Stimulated activated naive CD8-positive, alpha-beta T cell treated with anti-CD3 and anti-CD28 coated beads, Interleukin-15, amount 100 ng/mL, for 72 hours (primary cell): ENCODE measurements around the gene NUDCD3.

Source experiments
- ATAC-seq: fragments of 150-1000 bp; cut with Tn5 transposase; 2 replicates; pipeline ENCODE4 v1.10.0; 2021; ENCODE audit warnings: mild to moderate bottlenecking, moderate library complexity
- DNase-seq, 2 donors: peaks; one replicate each; pipeline ENCODE4 v3.0.0; 2021 to 2022
- H3K27ac Mint-ChIP-seq, 2 donors: one replicate each; pipeline ENCODE4 v1.8.0; 2022; ENCODE audit warnings: mild to moderate bottlenecking in 2 of 2, mixed read lengths in 2 of 2, moderate library complexity in 2 of 2
- H3K27me3 Mint-ChIP-seq: one replicate; pipeline ENCODE4 v1.8.0; 2022; ENCODE audit warnings: mixed read lengths
- H3K4me1 Mint-ChIP-seq: one replicate; pipeline ENCODE4 v1.8.0; 2022; ENCODE audit warnings: mild to moderate bottlenecking, mixed read lengths
- H3K4me3 Mint-ChIP-seq, 2 donors: one replicate each; pipeline ENCODE4 v1.8.0; 2022; ENCODE audit warnings: mild to moderate bottlenecking in 2 of 2, mixed read lengths in 2 of 2, moderate library complexity in 1 of 2
- H3K9me3 Mint-ChIP-seq, 2 donors: one replicate each; pipeline ENCODE4 v1.8.0; 2022; ENCODE audit warnings: mixed read lengths in 2 of 2

NUDCD3 gene

DNA sequence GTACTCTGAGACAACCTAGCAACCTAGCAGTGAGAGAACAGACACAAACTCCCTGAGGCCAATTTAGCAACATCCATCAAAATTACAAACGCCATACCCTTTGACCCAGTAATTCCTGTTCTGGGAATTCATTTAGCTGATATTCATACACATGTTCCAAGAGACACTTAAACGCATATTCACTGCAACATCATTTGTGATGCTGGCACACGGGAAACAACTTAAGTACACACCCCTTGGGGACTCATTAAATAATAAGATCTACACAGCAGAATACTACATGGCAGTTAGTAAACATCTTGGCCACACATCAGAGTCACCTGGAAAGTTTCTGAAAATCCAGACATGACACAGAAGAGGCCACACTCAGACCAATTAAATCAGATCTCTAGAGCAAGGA is 17.6 kb downstream of the NUDCD3 start:
- no peak for ATAC-seq
- no peak for DNase-seq
- H3K4me1 Mint-ChIP-seq: peaks cover 73% of the 10 kb centered on the region
- no peaks in the 10 kb centered on the region for H3K9me3 Mint-ChIP-seq
- H3K4me3 Mint-ChIP-seq: no peak overlapping the region
- no peak overlapping the region for H3K27ac Mint-ChIP-seq
- H3K27me3 Mint-ChIP-seq: no peaks in the 10 kb centered on the region

DNA sequence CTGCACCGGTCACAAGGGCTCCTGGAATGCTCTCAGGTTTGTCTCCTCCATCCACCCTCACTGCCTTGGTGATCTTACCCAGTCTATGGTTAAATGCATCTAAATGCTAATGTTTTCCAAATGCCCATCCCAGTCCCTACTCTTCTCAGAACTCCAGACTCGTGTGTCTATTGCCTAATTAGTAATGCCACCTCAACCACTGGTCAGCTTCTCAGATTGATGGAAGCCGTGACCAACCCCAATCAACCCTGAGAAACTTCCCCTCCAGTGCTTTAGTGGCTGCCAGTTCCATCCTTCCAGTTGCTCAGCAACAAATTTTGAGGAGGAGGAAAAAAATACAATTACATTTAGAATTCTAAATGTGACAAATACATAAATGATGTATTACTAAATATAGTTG is 18.6 kb downstream of the NUDCD3 start:
- no peak for ATAC-seq
- H3K27me3 Mint-ChIP-seq: no peaks in the 10 kb centered on the region
- no peak for DNase-seq
- H3K27ac Mint-ChIP-seq: no peak overlapping the region
- H3K4me3 Mint-ChIP-seq: no peak overlapping the region
- H3K4me1 Mint-ChIP-seq: peaks cover 74% of the 10 kb centered on the region
- no peaks in the 10 kb centered on the region for H3K9me3 Mint-ChIP-seq

DNA sequence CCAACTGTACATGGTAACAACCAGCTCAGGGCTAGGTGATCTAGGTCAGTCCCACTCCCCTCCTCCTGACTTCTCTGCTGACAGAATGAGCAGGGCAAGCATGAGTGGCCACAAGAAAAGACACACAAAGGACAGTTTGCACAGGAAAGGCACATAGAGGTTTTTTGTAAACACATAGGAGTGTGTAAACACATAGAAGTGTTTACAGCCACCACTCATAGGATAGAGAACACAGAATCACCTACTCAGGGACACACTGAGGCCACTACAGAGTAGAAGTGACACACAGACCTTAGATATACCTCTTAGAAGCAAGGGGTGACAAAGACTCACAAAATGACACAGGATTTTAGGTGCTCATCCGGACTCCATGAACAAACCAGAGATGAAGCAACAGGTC is 19.0 kb downstream of the NUDCD3 start:
- DNase-seq (no peak), ATAC-seq (no peak)
- H3K27me3 Mint-ChIP-seq: no peaks in the 10 kb centered on the region
- no peak overlapping the region for H3K27ac Mint-ChIP-seq
- H3K9me3 Mint-ChIP-seq: no peaks in the 10 kb centered on the region
- H3K4me1 Mint-ChIP-seq: peaks cover 74% of the 10 kb centered on the region
- H3K4me3 Mint-ChIP-seq: no peak overlapping the region

DNA sequence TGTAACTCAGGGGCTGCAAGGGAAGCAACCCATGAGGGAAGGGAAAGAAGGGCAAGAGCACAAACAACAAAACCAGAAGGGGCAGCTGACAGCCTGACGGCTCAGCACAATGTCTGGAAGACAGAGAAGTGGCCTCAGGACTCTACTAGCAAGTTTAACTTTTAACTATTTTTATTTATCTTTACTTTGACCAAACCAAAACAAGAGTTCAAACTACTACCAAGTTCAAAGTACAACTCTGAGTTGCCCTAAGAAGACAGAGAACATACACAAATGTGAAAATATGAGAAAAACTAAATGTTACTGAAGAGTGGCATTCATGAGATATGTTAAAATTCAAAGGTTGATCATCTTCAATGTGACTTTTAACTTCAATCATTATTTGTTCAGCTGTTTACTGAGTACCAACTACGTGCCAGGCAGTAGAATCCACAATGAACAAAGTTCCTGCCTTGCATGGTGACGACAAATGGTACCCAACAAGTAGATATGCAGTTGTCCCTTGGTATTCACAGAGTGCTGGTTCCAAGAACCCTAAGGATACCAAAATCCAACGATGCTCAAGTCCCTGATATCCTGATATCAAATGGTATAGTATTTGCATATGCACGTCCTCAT is 19.7 kb downstream of the NUDCD3 start:
- ATAC-seq: no peak
- no peaks in the 10 kb centered on the region for H3K27me3 Mint-ChIP-seq
- H3K4me3 Mint-ChIP-seq: no peak overlapping the region
- no peak for DNase-seq
- peaks cover 77% of the 10 kb centered on the region for H3K4me1 Mint-ChIP-seq
- H3K27ac Mint-ChIP-seq: no peak overlapping the region
- H3K9me3 Mint-ChIP-seq: no peaks in the 10 kb centered on the region

DNA sequence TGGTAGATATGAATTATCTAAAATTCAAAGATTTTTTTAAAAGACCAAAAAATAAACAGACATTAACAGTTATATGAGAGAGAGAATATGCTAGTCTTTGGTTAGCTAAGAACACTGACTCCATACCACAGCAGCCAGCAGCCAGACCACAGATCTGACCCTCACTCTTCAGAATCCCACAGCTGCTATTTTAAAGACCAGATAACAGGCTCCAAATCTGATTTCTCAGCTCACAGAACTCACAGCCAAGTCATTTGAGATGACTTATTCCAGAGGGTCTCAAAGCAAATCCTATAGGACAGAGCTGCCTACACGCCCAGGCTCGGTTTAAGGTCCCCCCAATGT is 20.4 kb downstream of the NUDCD3 start:
- no peak for ATAC-seq
- Mint-ChIP-seq H3K27ac (no peak overlapping the region), H3K4me1 (peaks cover 77% of the 10 kb centered on the region), H3K9me3 (no peaks in the 10 kb centered on the region), H3K27me3 (no peaks in the 10 kb centered on the region), H3K4me3 (no peak overlapping the region)
- DNase-seq: no peak

DNA sequence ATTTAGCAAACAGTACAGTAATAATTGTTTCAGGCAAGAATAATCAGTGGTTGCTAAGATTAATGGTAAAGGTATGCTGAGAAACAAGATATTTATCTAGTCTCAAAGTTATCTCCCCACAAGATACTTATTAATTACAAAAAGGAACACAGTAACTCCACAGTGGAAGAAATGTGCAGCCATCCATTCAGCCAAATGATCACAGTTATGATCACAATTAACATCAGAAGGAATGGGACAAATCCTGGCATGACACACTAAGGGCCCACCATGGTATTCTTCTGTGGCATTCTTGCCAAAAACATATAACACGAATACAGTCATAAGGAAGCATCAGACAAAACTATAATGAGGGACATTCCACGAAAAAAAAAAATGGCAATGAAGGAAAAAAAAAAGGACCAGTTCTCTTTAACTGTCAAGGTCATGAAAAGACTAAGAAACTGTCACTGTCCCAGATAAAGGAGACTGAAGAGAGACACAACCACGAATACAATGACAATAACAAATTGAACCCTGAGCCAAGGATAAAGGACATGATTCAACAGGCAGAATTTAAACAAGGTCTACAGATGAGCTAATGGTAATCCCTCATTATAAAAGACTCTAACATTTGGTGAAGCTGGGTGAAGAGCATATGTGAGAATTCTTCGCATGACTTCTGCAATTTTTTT is 20.9 kb downstream of the NUDCD3 start:
- Mint-ChIP-seq H3K27ac (peak overlapping the region in 1 of 2 donors; percentile 47), H3K27me3 (no peaks in the 10 kb centered on the region), H3K4me3 (no peak overlapping the region), H3K4me1 (peaks cover 78% of the 10 kb centered on the region), H3K9me3 (no peaks in the 10 kb centered on the region)
- no peak for ATAC-seq
- no peak for DNase-seq

DNA sequence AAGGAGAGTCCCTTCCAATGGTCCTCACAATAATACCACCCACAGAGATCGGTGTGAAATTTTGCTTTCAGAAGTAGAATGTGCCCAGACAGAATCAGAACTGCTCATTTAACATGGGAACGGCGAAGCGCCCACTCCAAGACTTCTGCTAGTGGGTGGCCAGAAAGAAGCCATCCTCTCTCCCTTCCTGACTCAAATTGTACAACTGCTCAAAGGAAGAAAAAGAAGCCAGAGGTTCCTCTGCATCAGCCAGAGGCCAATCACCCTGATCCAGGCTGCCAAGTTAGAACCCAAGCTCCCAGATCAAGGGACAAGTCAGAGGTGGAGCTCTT is 23.3 kb downstream of the NUDCD3 start:
- H3K4me1 Mint-ChIP-seq: peaks cover 83% of the 10 kb centered on the region
- DNase-seq (no peak), ATAC-seq (no peak)
- H3K27me3 Mint-ChIP-seq: no peaks in the 10 kb centered on the region
- H3K4me3 Mint-ChIP-seq: no peak overlapping the region
- no peaks in the 10 kb centered on the region for H3K9me3 Mint-ChIP-seq
- no peak overlapping the region for H3K27ac Mint-ChIP-seq

DNA sequence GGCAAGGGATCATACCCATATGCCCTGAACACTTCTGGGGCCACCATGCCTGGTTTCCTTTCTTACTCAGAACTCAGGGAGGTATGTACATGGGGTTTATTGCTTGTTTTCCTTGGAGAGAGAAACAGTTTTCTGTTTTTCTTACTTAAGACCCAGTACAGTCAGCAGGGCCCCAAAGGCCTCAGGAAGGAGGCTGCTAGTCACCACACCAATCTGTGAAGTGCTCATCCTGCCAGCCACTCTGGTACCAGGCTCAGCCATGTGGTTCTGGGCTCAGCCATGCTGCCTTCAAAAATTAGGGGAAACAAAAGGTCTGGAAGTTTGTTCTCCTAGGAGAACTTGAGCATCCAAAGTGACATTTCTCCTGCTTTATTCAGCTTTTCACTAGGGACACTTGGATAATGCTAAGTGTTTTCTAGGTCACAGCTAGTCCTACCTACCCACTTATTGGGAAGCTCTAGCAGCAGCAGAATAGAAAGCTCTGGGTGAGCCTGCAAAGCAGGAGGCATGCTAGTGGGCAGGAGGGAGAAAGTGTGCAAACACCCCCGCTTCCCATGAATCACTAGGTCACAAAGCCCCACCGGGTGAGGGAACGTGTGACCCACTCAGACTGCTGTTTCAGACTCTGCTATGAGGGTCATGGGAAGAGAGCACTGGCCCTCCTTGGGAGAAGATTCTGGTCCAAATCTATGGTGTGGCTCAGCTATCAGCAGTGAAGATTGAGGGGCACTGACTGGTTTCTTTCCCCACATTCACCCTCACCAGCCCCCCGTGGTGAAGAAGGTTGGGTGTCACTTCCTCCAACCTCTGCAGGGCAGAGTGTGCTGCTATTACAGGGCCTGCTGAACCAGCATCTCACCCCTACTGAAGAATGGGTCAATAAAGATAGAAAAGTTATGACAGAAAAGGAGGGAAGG is 23.9 kb downstream of the NUDCD3 start:
- no peaks in the 10 kb centered on the region for H3K27me3 Mint-ChIP-seq
- DNase-seq: no peak
- peaks cover 84% of the 10 kb centered on the region for H3K4me1 Mint-ChIP-seq
- H3K9me3 Mint-ChIP-seq: no peaks in the 10 kb centered on the region
- peak overlapping the region in 1 of 2 donors; percentile 39 for H3K4me3 Mint-ChIP-seq
- ATAC-seq: peak; percentile 41
- H3K27ac Mint-ChIP-seq: no peak overlapping the region

DNA sequence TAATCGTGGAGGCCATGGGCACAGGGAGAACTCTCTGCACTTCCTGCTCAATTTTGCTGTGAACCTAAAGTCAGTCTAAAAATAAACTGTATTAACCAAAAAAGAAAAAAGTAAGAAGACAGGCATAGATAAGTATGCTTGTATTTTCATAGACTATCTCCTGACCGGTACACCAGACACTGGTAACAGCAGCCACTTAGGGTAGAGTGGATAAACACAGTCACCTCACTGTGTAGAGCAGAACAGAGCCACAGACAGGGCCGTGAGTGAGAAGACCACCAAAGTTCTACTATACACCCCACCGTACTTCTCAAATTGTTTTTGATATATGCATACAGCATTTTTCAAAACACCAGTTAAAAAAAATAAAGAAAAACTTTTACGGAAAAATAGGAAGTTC is 25.0 kb downstream of the NUDCD3 start:
- no peaks in the 10 kb centered on the region for H3K9me3 Mint-ChIP-seq
- H3K27ac Mint-ChIP-seq: peak overlapping the region in 1 of 2 donors; percentile 45
- H3K4me3 Mint-ChIP-seq: no peak overlapping the region
- DNase-seq (no peak), ATAC-seq (no peak)
- H3K4me1 Mint-ChIP-seq: peaks cover 90% of the 10 kb centered on the region
- H3K27me3 Mint-ChIP-seq: no peaks in the 10 kb centered on the region

DNA sequence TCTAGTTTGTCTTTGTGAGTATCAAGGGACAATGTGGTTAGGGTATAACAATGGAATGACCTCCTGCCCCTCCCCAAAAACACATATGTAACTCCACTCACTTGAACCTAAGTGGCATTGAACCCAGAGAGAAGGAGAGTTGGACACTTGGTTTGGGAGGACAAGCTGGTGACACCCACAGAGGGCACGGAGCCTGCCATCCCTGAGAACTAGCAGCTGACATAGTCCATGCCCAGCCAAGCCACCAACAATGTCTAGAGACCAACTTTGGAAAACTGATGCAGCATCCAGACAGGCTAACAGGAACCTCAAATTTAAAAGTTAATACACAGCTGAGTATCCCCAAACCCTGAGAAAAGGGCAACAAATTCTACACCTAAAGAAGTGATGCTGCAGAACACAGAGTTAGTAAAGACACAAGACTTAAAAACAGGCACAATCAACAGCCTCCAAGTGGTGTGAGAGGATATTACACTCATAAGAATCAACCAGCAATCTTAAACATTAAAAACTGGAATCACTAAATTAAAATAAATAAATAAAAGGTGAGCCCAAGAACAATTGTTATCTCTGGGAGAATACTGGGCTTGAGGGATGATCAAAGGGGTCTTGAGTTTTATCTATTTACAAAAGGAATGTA is 27.2 kb downstream of the NUDCD3 start:
- peaks cover 87% of the 10 kb centered on the region for H3K4me1 Mint-ChIP-seq
- ATAC-seq (no peak), DNase-seq (no peak)
- no peak overlapping the region for H3K4me3 Mint-ChIP-seq
- no peak overlapping the region for H3K27ac Mint-ChIP-seq
- no peaks in the 10 kb centered on the region for H3K9me3 Mint-ChIP-seq
- H3K27me3 Mint-ChIP-seq: no peaks in the 10 kb centered on the region

DNA sequence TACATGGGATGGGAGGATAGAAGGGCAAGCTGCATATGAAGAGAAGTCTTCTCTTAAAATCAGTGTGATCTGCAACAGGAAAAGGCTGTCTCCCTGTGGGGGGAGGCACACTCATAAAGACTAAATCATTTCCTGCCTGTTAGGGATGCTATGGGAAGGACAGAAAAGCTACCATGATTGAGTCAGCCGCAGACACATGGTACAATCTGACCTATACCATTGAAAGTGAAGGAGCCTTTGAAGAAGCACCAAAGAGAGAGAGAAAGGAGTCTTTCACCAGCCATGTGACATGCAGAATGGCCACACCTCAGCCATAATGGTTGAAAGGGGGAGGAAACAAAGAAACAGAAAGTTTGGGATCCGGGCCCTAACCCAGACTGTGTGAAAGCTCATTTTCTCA is 29.1 kb downstream of the NUDCD3 start:
- Mint-ChIP-seq H3K27me3 (no peaks in the 10 kb centered on the region), H3K9me3 (no peaks in the 10 kb centered on the region), H3K4me1 (peaks cover 82% of the 10 kb centered on the region), H3K27ac (peak overlapping the region; percentile 79 to 94), H3K4me3 (peak overlapping the region; percentile 73 to 85)
- DNase-seq (peak; percentile 30 to 65), ATAC-seq (peak; percentile 89)

DNA sequence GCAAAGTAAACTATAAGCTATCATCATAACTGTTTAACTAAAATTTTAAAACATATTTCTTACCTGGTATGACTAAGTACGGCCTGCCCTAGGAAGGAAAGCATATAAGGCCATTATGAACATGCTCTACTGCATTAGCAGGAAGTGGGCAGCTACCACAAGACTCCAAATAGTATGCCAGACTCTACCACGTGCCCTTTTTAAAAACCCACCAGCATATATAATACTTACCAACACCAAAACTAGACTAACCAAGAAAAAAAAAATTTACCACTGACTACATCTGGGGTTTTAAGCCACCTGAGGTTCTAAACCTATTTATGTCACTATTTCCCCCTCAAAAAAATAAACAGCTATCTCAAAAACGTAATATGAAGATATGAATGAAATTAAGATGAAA is 30.1 kb downstream of the NUDCD3 start:
- ATAC-seq (peak; percentile 96), DNase-seq (peak; percentile 61 to 77)
- H3K9me3 Mint-ChIP-seq: no peaks in the 10 kb centered on the region
- peak overlapping the region; percentile 62 to 67 for H3K4me3 Mint-ChIP-seq
- no peaks in the 10 kb centered on the region for H3K27me3 Mint-ChIP-seq
- peaks cover 82% of the 10 kb centered on the region for H3K4me1 Mint-ChIP-seq
- peak overlapping the region; percentile 43 to 89 for H3K27ac Mint-ChIP-seq

DNA sequence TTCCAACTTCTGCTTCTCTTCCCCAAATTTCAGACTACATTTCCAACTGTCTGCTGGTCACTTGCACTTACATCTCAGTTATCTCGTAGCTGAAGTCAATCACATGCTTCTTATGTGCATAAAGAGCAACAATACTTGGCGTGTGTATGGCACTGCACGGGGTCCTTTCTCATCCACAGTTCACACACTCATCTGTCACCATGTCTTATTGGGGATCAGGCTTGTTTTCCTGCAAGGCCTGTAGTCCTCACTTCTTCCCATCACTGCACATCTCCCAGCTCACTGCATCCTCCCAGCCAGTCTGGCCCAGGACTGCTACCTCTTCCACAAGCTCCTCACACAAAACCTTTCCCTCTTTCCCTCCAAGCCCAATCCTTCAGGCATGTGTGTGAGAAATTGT is 35.3 kb downstream of the NUDCD3 start:
- ATAC-seq (no peak), DNase-seq (no peak)
- Mint-ChIP-seq H3K4me3 (peak overlapping the region; percentile 10 to 44), H3K27ac (no peak overlapping the region), H3K4me1 (peaks cover 66% of the 10 kb centered on the region), H3K9me3 (no peaks in the 10 kb centered on the region), H3K27me3 (no peaks in the 10 kb centered on the region)

DNA sequence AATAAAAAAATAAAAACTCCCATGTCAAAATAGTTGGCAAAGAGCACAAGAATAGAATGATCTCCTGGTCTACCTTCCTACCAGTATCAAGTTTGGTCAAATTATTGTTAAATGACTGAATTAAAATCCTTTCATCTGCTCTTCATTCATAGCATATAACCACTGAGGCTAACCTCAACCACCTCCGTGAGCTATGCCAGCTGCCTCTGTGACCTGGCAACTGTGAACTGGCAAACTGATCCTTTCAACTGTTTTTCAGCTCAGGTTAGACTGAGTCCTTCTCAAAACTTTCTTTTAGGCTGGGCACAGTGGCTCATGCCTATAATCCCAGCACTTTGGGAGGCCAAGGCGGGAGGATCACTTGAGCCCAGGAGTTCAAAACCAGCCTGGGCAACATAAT is 36.1 kb downstream of the NUDCD3 start:
- Mint-ChIP-seq H3K4me3 (no peak overlapping the region), H3K27me3 (no peaks in the 10 kb centered on the region), H3K9me3 (no peaks in the 10 kb centered on the region), H3K27ac (peak overlapping the region in 1 of 2 donors; percentile 2), H3K4me1 (peaks cover 65% of the 10 kb centered on the region)
- DNase-seq (peak; percentile 30 to 61), ATAC-seq (peak; percentile 93)

DNA sequence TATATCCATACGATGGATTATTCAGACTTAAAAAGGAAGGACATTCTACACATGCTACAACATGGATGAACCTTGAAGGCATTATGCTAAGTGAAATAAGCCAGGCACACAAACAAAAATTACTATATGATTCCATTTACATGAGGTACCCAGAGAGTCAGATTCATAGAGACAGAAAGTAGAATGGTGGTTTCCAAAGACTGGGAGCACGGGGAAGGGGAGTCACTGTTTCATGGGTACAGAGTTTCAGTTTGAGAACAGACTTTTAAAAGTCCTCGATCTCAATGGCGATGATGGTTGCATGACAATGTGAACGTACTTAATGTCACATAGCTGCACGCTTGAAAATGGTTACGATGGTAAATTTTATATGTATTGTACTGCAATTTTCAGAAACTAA is 39.3 kb downstream of the NUDCD3 start:
- peaks cover 61% of the 10 kb centered on the region for H3K4me1 Mint-ChIP-seq
- no peak for ATAC-seq
- H3K27ac Mint-ChIP-seq: no peak overlapping the region
- H3K27me3 Mint-ChIP-seq: no peaks in the 10 kb centered on the region
- H3K9me3 Mint-ChIP-seq: no peaks in the 10 kb centered on the region
- no peak for DNase-seq
- no peak overlapping the region for H3K4me3 Mint-ChIP-seq

DNA sequence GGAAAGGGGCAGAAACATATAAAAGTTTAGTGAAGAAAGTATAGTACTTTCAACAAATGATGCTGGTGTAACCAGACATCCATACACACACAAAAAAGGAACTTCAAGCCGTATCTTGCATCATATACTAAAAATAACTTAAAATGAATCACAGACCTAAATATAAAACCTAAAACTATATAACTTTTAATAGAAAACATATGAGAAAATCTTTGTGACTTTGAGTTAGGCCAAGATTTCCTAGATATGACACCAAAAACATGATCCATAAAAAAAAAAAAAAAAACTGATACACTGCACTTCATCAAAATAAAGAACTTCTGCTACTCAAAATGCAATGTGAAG is 40.9 kb downstream of the NUDCD3 start:
- H3K4me3 Mint-ChIP-seq: no peak overlapping the region
- H3K4me1 Mint-ChIP-seq: peaks cover 46% of the 10 kb centered on the region
- peaks cover 0 to 6% of the 10 kb centered on the region in 2 donors for H3K9me3 Mint-ChIP-seq
- no peak for DNase-seq
- no peak overlapping the region for H3K27ac Mint-ChIP-seq
- no peak for ATAC-seq
- H3K27me3 Mint-ChIP-seq: no peaks in the 10 kb centered on the region
